Measurements from ENCODE around the gene CBLIF.

- no peak for TF ChIP-seq CTCF (IDR thresholded peaks at IDR 0.05)
- TF ChIP-seq POLR2A (IDR thresholded peaks at IDR 0.05), result no peak
Observed at GRCh38 chr11:59891781-59892181, 46.5 kb upstream of the CBLIF start.

Measured in esophagus squamous epithelium (tissue), 4 donors.